Liver (tissue), 3 donors: Measurements from ENCODE around the gene MICAL2.

Experiments used
- ATF3 ChIP-seq: IDR thresholded peaks from 2 replicates; pipeline ENCODE4 v1.6.1; 2016; ENCODE audit warnings: antibody characterized with exemption
- CTCF ChIP-seq: fragments of 150-350 bp; IDR thresholded peaks from 2 replicates; pipeline ENCODE4 v1.5.1; 2017; ENCODE audit warnings: improper control_type of control experiment, low read depth, low read length; ENCODE audit not compliant: missing input control
- EGR1 ChIP-seq, 2 donors: IDR thresholded peaks; 2 replicates each; pipeline ENCODE4 v1.6.1; 2016 to 2018; ENCODE audit warnings: antibody characterized with exemption in 2 of 2, low read depth in 2 of 2
- MAX ChIP-seq: IDR thresholded peaks from 2 replicates; pipeline ENCODE4 v1.6.1; 2016; ENCODE audit warnings: antibody characterized with exemption
- RAD21 ChIP-seq, 2 donors: IDR thresholded peaks; 2 replicates each; pipeline ENCODE4 v1.6.1; 2016; ENCODE audit warnings: antibody characterized with exemption in 2 of 2, mild to moderate bottlenecking in 2 of 2
- REST ChIP-seq: IDR thresholded peaks from 2 replicates; pipeline ENCODE4 v1.6.1; 2016; ENCODE audit warnings: antibody characterized with exemption, mild to moderate bottlenecking
- SP1 ChIP-seq: IDR thresholded peaks from 2 replicates; pipeline ENCODE4 v1.6.1; 2018; ENCODE audit warnings: antibody characterized with exemption, mild to moderate bottlenecking
- YY1 ChIP-seq: IDR thresholded peaks from 2 replicates; pipeline ENCODE4 v1.6.1; 2016; ENCODE audit warnings: antibody characterized with exemption, mild to moderate bottlenecking
- ZBTB33 ChIP-seq: IDR thresholded peaks from 2 replicates; pipeline ENCODE4 v1.6.1; 2016; ENCODE audit warnings: antibody characterized with exemption
- donor health status: healthy.
- donor health status: healthy.

GRCh38 chr11:12187399-12187798 lies 77.0 kb downstream of the MICAL2 start:
- TF ChIP-seq CTCF (no peak), YY1 (no peak), REST (no peak), MAX (no peak), RAD21 (IDR thresholded peaks at IDR 0.05) (no peak), SP1 (no peak), ATF3 (no peak), EGR1 (IDR thresholded peaks at IDR 0.05; ENCODE audit: low read depth in 2 of 2) (no peak), ZBTB33 (no peak)
